Measurements from ENCODE around the gene IRX2.

DNA sequence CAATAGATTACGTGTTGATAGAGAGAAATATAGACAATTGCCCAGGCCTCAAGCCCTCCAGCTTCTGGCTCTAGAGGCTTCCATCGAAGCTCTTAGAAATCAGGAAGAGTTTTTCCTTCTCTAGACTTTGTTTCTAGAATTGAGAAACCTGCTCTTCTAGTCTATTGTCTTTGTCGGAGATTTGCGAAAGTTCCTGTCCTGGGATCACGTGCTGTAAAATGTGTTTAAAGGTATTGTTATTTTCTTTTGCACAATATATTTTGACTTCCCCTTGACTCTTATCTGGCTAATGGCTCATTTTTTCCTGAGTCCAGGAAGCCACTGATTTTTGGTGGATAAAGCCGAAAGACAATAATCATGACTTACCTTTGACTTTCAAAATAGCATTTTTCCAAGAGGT lies 32.1 kb downstream of the IRX2 start:
- TF ChIP-seq, protein P1, sequence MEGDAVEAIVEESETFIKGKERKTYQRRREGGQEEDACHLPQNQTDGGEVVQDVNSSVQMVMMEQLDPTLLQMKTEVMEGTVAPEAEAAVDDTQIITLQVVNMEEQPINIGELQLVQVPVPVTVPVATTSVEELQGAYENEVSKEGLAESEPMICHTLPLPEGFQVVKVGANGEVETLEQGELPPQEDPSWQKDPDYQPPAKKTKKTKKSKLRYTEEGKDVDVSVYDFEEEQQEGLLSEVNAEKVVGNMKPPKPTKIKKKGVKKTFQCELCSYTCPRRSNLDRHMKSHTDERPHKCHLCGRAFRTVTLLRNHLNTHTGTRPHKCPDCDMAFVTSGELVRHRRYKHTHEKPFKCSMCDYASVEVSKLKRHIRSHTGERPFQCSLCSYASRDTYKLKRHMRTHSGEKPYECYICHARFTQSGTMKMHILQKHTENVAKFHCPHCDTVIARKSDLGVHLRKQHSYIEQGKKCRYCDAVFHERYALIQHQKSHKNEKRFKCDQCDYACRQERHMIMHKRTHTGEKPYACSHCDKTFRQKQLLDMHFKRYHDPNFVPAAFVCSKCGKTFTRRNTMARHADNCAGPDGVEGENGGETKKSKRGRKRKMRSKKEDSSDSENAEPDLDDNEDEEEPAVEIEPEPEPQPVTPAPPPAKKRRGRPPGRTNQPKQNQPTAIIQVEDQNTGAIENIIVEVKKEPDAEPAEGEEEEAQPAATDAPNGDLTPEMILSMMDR (IDR thresholded peaks at IDR 0.05; ENCODE audit: extremely low read depth in 1 of 2, insufficient read depth in 1 of 2, low read depth in 1 of 2, low read length in 2 of 2): no peak
- no peak for TF ChIP-seq POLR2A (IDR thresholded peaks at IDR 0.05; ENCODE audit: low read depth, low read length)
- TF ChIP-seq, protein P2, sequence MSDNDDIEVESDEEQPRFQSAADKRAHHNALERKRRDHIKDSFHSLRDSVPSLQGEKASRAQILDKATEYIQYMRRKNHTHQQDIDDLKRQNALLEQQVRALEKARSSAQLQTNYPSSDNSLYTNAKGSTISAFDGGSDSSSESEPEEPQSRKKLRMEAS (IDR thresholded peaks at IDR 0.05; ENCODE audit: insufficient read depth, insufficient read length): no peak
- no peak for TF ChIP-seq EZH2 (IDR thresholded peaks at IDR 0.05; ENCODE audit: borderline replicate concordance, low read depth, low read length, severe bottlenecking)
- no peak for TF ChIP-seq JUN (IDR thresholded peaks at IDR 0.05; ENCODE audit: borderline replicate concordance, insufficient read depth, insufficient read length, low read depth)
